Astrocyte of the spinal cord (primary cell): ENCODE measurements around the gene DCAF17.

Experiments
- DNase-seq: peaks from one replicate; pipeline ENCODE4 v3.0.0; 2011; ENCODE audit warnings: low read depth, low spot score
- H3K4me3 ChIP-seq: 2 replicates; pipeline ENCODE4 v1.5.1; 2011; ENCODE audit warnings: low read depth, mild to moderate bottlenecking, low read length, moderate library complexity
- CTCF ChIP-seq: IDR thresholded peaks from 2 replicates; pipeline ENCODE4 v1.5.1; 2012; ENCODE audit warnings: low read depth, mild to moderate bottlenecking, low read length, inconsistent platforms
- in situ Hi-C: cut with HindIII; loops from 2 replicates; pipeline ENCODE4 v1.10.0; 2017; ENCODE audit warnings: low sequenced_read_pairs

Gene DCAF17

GRCh38 chr2:171404261-171404660 lies 29.8 kb upstream of the DCAF17 start:
- DNase-seq, result peak; percentile 42
- no peak overlapping the region for H3K4me3 ChIP-seq
- TF ChIP-seq CTCF, result no peak
- in situ Hi-C loops, result no loop called here

GRCh38 chr2:171404719-171405118 lies 29.3 kb upstream of the DCAF17 start:
- H3K4me3 ChIP-seq, result no peak overlapping the region
- no peak for DNase-seq
- in situ Hi-C loops, result no loop called here
- TF ChIP-seq CTCF, result no peak

GRCh38 chr2:171405546-171405945 lies 28.5 kb upstream of the DCAF17 start:
- in situ Hi-C loops, result no loop called here
- H3K4me3 ChIP-seq, result no peak overlapping the region
- no peak for TF ChIP-seq CTCF
- DNase-seq, result no peak

GRCh38 chr2:171406044-171406443 lies 28.0 kb upstream of the DCAF17 start:
- no peak for DNase-seq
- TF ChIP-seq CTCF, result no peak
- H3K4me3 ChIP-seq, result no peak overlapping the region
- in situ Hi-C loops, result no loop called here

- in situ Hi-C loops, result no loop called here
- no peak for DNase-seq
- TF ChIP-seq CTCF, result no peak
- no peak overlapping the region for H3K4me3 ChIP-seq
These were observed 26.9 kb upstream of the DCAF17 start for GRCh38 chr2:171407030-171407675.

GRCh38 chr2:171407676-171408044 lies 26.4 kb upstream of the DCAF17 start:
- no peak for TF ChIP-seq CTCF
- H3K4me3 ChIP-seq, result no peak overlapping the region
- in situ Hi-C loops, result no loop called here
- DNase-seq, result no peak
